HEK293 (cell line): Measurements from ENCODE around the gene TRH.

ENCODE experiments used
- CTCF ChIP-seq: fragments of 450-650 bp; formaldehyde crosslinking; IDR thresholded peaks from 2 replicates; pipeline ENCODE4 v1.5.1; 2016; ENCODE audit warnings: missing biosample characterization, missing genetic modification characterization
- KLF16 ChIP-seq: fragments of 450-650 bp; formaldehyde crosslinking; IDR thresholded peaks from 2 replicates; pipeline ENCODE4 v1.5.1; 2017; ENCODE audit warnings: missing biosample characterization, missing genetic modification characterization
- MEIS1 ChIP-seq: sonication (generic); formaldehyde crosslinking; IDR thresholded peaks from 2 replicates; pipeline ENCODE4 v1.8.1; 2022; ENCODE audit warnings: missing genetic modification reagents, mild to moderate bottlenecking, borderline replicate concordance
- SCRT2 ChIP-seq: fragments of 450-650 bp; formaldehyde crosslinking; IDR thresholded peaks from 2 replicates; pipeline ENCODE4 v1.5.1; 2016; ENCODE audit warnings: missing biosample characterization, missing genetic modification characterization
- ZBTB21 ChIP-seq: fragments of 450-650 bp; formaldehyde crosslinking; IDR thresholded peaks from 2 replicates; pipeline ENCODE4 v1.5.1; 2017; ENCODE audit warnings: missing biosample characterization, missing genetic modification characterization
- ZNF155 ChIP-seq: fragments of 450-650 bp; formaldehyde crosslinking; IDR thresholded peaks from 2 replicates; pipeline ENCODE4 v1.5.1; 2016; ENCODE audit warnings: missing biosample characterization, missing genetic modification characterization
- ZNF214 ChIP-seq: fragments of 450-650 bp; formaldehyde crosslinking; IDR thresholded peaks from 2 replicates; pipeline ENCODE4 v1.5.1; 2017; ENCODE audit warnings: missing biosample characterization, mild to moderate bottlenecking, missing genetic modification characterization, borderline replicate concordance
- ZNF274 ChIP-seq, 2 experiments: fragments of 200-500 bp in 1 of 2; fragments of 450-650 bp in 1 of 2; sonication (Bioruptor generic) in 1 of 2; formaldehyde crosslinking in 1 of 2; IDR thresholded peaks; 2 replicates each; pipeline versions ENCODE4 v1.5.1 to v1.6.1; 2014 to 2016; ENCODE audit warnings: borderline replicate concordance in 1 of 2, inconsistent platforms in 1 of 2, low read length in 1 of 2, missing biosample characterization in 1 of 2, missing genetic modification characterization in 1 of 2
- ZNF555 ChIP-seq: fragments of 450-650 bp; formaldehyde crosslinking; conservative IDR thresholded peaks from 2 replicates; pipeline ENCODE4 v1.5.1; 2017; ENCODE audit warnings: missing biosample characterization, mild to moderate bottlenecking, missing genetic modification characterization, inconsistent platforms
- ZNF561 ChIP-seq: fragments of 450-650 bp; IDR thresholded peaks from 2 replicates; pipeline ENCODE4 v1.5.1; 2018; ENCODE audit warnings: missing biosample characterization, missing genetic modification characterization, borderline replicate concordance
- ZNF791 ChIP-seq: fragments of 450-650 bp; formaldehyde crosslinking; IDR thresholded peaks from 2 replicates; pipeline ENCODE4 v1.5.1; 2016; ENCODE audit warnings: missing biosample characterization, missing genetic modification characterization
- ZSCAN30 ChIP-seq: fragments of 450-650 bp; IDR thresholded peaks from 2 replicates; pipeline ENCODE4 v1.5.1; 2018; ENCODE audit warnings: missing biosample characterization, mild to moderate bottlenecking, missing genetic modification characterization, moderate library complexity

- TF ChIP-seq CTCF (tag by site-specific recombination) = no peak
- TF ChIP-seq ZNF274 (IDR thresholded peaks at IDR 0.05; ENCODE audit: low read length) = no peak
- no peak for TF ChIP-seq ZNF274 (tag by site-specific recombination; IDR thresholded peaks at IDR 0.05; ENCODE audit: borderline replicate concordance)
- no peak for TF ChIP-seq ZSCAN30
- no peak for TF ChIP-seq ZNF155 (tag by site-specific recombination)
- no peak for TF ChIP-seq ZNF561 (tag by site-specific recombination)
- TF ChIP-seq MEIS1 (CRISPR knock-in tag) = no peak
- TF ChIP-seq ZNF214 = no peak
- no peak for TF ChIP-seq ZBTB21 (tag by site-specific recombination)
- TF ChIP-seq ZNF791 (tag by site-specific recombination) = no peak
- TF ChIP-seq KLF16 = no peak
- no peak for TF ChIP-seq SCRT2 (tag by site-specific recombination)
- TF ChIP-seq ZNF555 (tag by site-specific recombination) = no peak
Observed at GRCh38 chr3:129965937-129966336, 8.6 kb upstream of the TRH start.
